Umbilical cord (tissue), 2 donors: ENCODE measurements around the gene CRB2. TPM values are rescaled to one million over a fixed set of nuclear protein-coding genes. Genes with fewer than 3 reads are reported as not detected.

Source experiments
- DNase-seq: peaks from one replicate; pipeline ENCODE4 v3.0.0-alpha.2; 2015; ENCODE audit warnings: low spot score
- total RNA-seq: library from RNA; depleted of rRNA; stranded (reverse); fragments of >200 nt; gene quantifications from one replicate; pipeline ENCODE4 v1.2.3, GENCODE V29; 2014; ENCODE audit warnings: low replicate concordance; ENCODE audit not compliant: insufficient read depth

The CRB2 gene
- 0.72 TPM for total RNA-seq

- peak; percentile 67 for DNase-seq
Observed at GRCh38 chr9:123355761-123356431, at the start of gene CRB2. Gene CRB2, plus strand, starts transcription at chr9:123356197. Its CDS starts 64 bp downstream, at chr9:123356261.

GRCh38 chr9:123309611-123310010, 46.4 kb upstream of the CRB2 start:
- no peak for DNase-seq

- DNase-seq = no peak
Observed at GRCh38 chr9:123310551-123311249, 45.3 kb upstream of the CRB2 start.

GRCh38 chr9:123311250-123311752, 44.7 kb upstream of the CRB2 start:
- DNase-seq = no peak

GRCh38 chr9:123312306-123312877, 43.6 kb upstream of the CRB2 start:
- no peak for DNase-seq

GRCh38 chr9:123314617-123315016, 41.4 kb upstream of the CRB2 start:
- DNase-seq = no peak

GRCh38 chr9:123315635-123316034, 40.4 kb upstream of the CRB2 start:
- DNase-seq = no peak

GRCh38 chr9:123316053-123316718, 39.8 kb upstream of the CRB2 start:
- DNase-seq = no peak

GRCh38 chr9:123318202-123318601, 37.8 kb upstream of the CRB2 start:
- peak; percentile 76 for DNase-seq

GRCh38 chr9:123318961-123319421, 37.0 kb upstream of the CRB2 start:
- DNase-seq = peak; percentile 70

- no peak for DNase-seq
Observed at GRCh38 chr9:123319541-123320339, 36.3 kb upstream of the CRB2 start.

- no peak for DNase-seq
Observed at GRCh38 chr9:123320814-123321213, 35.2 kb upstream of the CRB2 start.

- no peak for DNase-seq
Observed at GRCh38 chr9:123321616-123322272, 34.3 kb upstream of the CRB2 start.

GRCh38 chr9:123322273-123323195, 33.5 kb upstream of the CRB2 start:
- DNase-seq = no peak

GRCh38 chr9:123323196-123324013, 32.6 kb upstream of the CRB2 start:
- DNase-seq = no peak

GRCh38 chr9:123324767-123325183, 31.2 kb upstream of the CRB2 start:
- no peak for DNase-seq

- no peak for DNase-seq
Observed at GRCh38 chr9:123326187-123326586, 29.8 kb upstream of the CRB2 start.

GRCh38 chr9:123326662-123327093, 29.3 kb upstream of the CRB2 start:
- no peak for DNase-seq
